Aorta (tissue), 5 donors: ENCODE data around the gene CDC42SE2. TPM values are rescaled to one million over a fixed set of nuclear protein-coding genes. Genes with fewer than 3 reads are reported as not detected.
"Not testable (repeated sequence)": the region's sequence is repeated elsewhere in the genome, so short reads cannot be mapped to it uniquely, and the experiment has no call there.

ENCODE experiments used
- ATAC-seq: fragments of 200-7000 bp; cut with Tn5 transposase; one replicate; pipeline ENCODE4 v1.9.1; 2022; ENCODE audit warnings: moderate library complexity; ENCODE audit not compliant: low FRiP score
- DNase-seq, 2 donors: peaks; one replicate each; pipeline ENCODE4 v3.0.0-alpha.2; 2020
- H3K27ac ChIP-seq, 2 donors: one replicate each; pipeline ENCODE4 v1.5.1; 2013; ENCODE audit warnings: low read length in 2 of 2, mild to moderate bottlenecking in 2 of 2, moderate library complexity in 2 of 2, control low read depth in 1 of 2, inconsistent platforms in 1 of 2, low read depth in 1 of 2
- H3K27me3 ChIP-seq, 2 donors: one replicate each; pipeline ENCODE4 v1.6.1; 2013; ENCODE audit warnings: control low read depth in 1 of 2, low read length in 1 of 2, mild to moderate bottlenecking in 1 of 2, moderate library complexity in 1 of 2; ENCODE audit not compliant: insufficient read depth in 2 of 2, control insufficient read depth in 1 of 2
- H3K36me3 ChIP-seq, 2 donors: one replicate each; pipeline ENCODE4 v1.6.1; 2013; ENCODE audit warnings: control low read depth in 1 of 2, low read length in 1 of 2, mild to moderate bottlenecking in 1 of 2; ENCODE audit not compliant: insufficient read depth in 2 of 2, control insufficient read depth in 1 of 2
- H3K4me1 ChIP-seq, 2 donors: one replicate each; pipeline ENCODE4 v1.6.1; 2013; ENCODE audit warnings: low read length in 2 of 2, control low read depth in 1 of 2, mild to moderate bottlenecking in 1 of 2, moderate library complexity in 1 of 2; ENCODE audit not compliant: insufficient read depth in 2 of 2, control insufficient read depth in 1 of 2
- H3K4me3 ChIP-seq, 2 donors: one replicate each; pipeline ENCODE4 v1.5.1; 2013; ENCODE audit warnings: low read length in 2 of 2, control low read depth in 1 of 2, mild to moderate bottlenecking in 1 of 2
- H3K9me3 ChIP-seq: one replicate; pipeline ENCODE4 v1.6.1; 2013; ENCODE audit warnings: mild to moderate bottlenecking, low read length; ENCODE audit not compliant: control insufficient read depth
- WGBS, 2 donors: extraction: QIAGEN DNeasy Blood & Tissue Kit; methylation state at CpG; one replicate each; pipeline ENCODE4 v1.1.7; 2013; 5-methylcytosine and 5-hydroxymethylcytosine counted together
- intact Hi-C, 2 donors: fragments of 100-400 bp; cut with DNase I; formaldehyde crosslinking; loops; one replicate each; pipeline versions ENCODE4 v1.14.2 to v1.15.0; 2022
- polyA plus RNA-seq, 2 donors: library from polyadenylated mRNA; stranded (reverse); fragments of 200-250 nt; gene quantifications; one replicate each; pipeline ENCODE4 v1.2.3, GENCODE V29; 2013
- total RNA-seq, 2 donors: library from RNA; stranded (reverse); fragmentation: NEBNext Ultra II Directional; extraction: Animal tissue kit (Norgen Biotek cat#: 25700); gene quantifications; one replicate each; pipeline ENCODE4 v1.2.1, GENCODE V29; 2021
- donor health status: healthy with polysubstance abuse.
- donor health status: Bipolar disorder and iron deficiency.
- donor health status: DM: no; HTN: no; CAD: no.
- donor health status: DM: no; HTN: no; CAD: no.
- donor health status: DM: yes; HTN: yes; CAD: no.

The CDC42SE2 gene
- total and polyA plus RNA-seq, 4 donors: 12.1 to 30.2 (median 23.0) TPM

GRCh38 chr5:131346204-131346603 lies 82.4 kb downstream of the CDC42SE2 start:
- 97 to 98% methylated on average over 3 of the region's 3 CpGs for WGBS, 2 donors
- intact Hi-C loops, H3K36me3 ChIP-seq, H3K9me3 ChIP-seq, ATAC-seq, H3K27me3 ChIP-seq, H3K4me1 ChIP-seq, DNase-seq, H3K4me3 ChIP-seq, H3K27ac ChIP-seq: not testable (repeated sequence)

- no peak for DNase-seq
Measured at GRCh38 chr5:131353991-131354390, 90.1 kb downstream of the CDC42SE2 start.

GRCh38 chr5:131355971-131356528 lies 92.2 kb downstream of the CDC42SE2 start:
- no peaks in the 10 kb centered on the region for H3K27me3 ChIP-seq
- H3K4me1 ChIP-seq: no peaks in the 10 kb centered on the region
- intact Hi-C loops: no loop called here
- ATAC-seq: no peak
- H3K27ac ChIP-seq: no peak overlapping the region
- H3K4me3 ChIP-seq: no peak overlapping the region
- H3K9me3 ChIP-seq: no peaks in the 10 kb centered on the region
- DNase-seq: no peak
- 24 to 29% methylated on average over 1 of the region's 1 CpG for whole genome bisulfite sequencing, 2 donors
- H3K36me3 ChIP-seq: no peaks in the 10 kb centered on the region

More at GRCh38 chr5:131353991-131354390, 90.1 kb downstream of the CDC42SE2 start:
- Histone ChIP-seq H3K9me3 (no peaks in the 10 kb centered on the region), H3K4me3 (no peak overlapping the region), H3K27me3 (no peaks in the 10 kb centered on the region), H3K4me1 (no peaks in the 10 kb centered on the region), H3K27ac (no peak overlapping the region), H3K36me3 (no peaks in the 10 kb centered on the region)
- intact Hi-C loops: no loop called here
- no peak for ATAC-seq
- WGBS, 2 donors: 91 to 95% methylated on average over 3 of the region's 3 CpGs

- Histone ChIP-seq H3K36me3 (no peaks in the 10 kb centered on the region), H3K27me3 (no peaks in the 10 kb centered on the region), H3K9me3 (no peaks in the 10 kb centered on the region), H3K4me1 (no peaks in the 10 kb centered on the region), H3K27ac (no peak overlapping the region), H3K4me3 (no peak overlapping the region)
- intact Hi-C loops: no loop called here
- ATAC-seq (no peak), DNase-seq (no peak)
- 74 to 81% methylated on average over 1 of the region's 1 CpG for WGBS, 2 donors
Measured at GRCh38 chr5:131356619-131357018, 92.8 kb downstream of the CDC42SE2 start.

- DNase-seq (no peak), ATAC-seq (no peak)
- Histone ChIP-seq H3K4me3 (no peak overlapping the region), H3K9me3 (no peaks in the 10 kb centered on the region), H3K36me3 (no peaks in the 10 kb centered on the region), H3K27ac (no peak overlapping the region), H3K4me1 (no peaks in the 10 kb centered on the region), H3K27me3 (no peaks in the 10 kb centered on the region)
- 76 to 79% methylated on average over 5 of the region's 5 CpGs for WGBS, 2 donors
- intact Hi-C loops: no loop called here
Measured at GRCh38 chr5:131357739-131358561, 94.1 kb downstream of the CDC42SE2 start.

GRCh38 chr5:131361677-131362315 lies 97.9 kb downstream of the CDC42SE2 start:
- Histone ChIP-seq H3K4me1 (no peaks in the 10 kb centered on the region), H3K27me3 (no peaks in the 10 kb centered on the region), H3K27ac (no peak overlapping the region), H3K9me3 (no peaks in the 10 kb centered on the region), H3K36me3 (no peaks in the 10 kb centered on the region), H3K4me3 (no peak overlapping the region)
- DNase-seq (no peak), ATAC-seq (no peak)
- intact Hi-C loops: no loop called here
- 91 to 92% methylated on average over 15 of the region's 15 CpGs for whole genome bisulfite sequencing, 2 donors

- no peak for ATAC-seq
- Histone ChIP-seq H3K4me3 (no peak overlapping the region), H3K27ac (no peak overlapping the region), H3K4me1 (no peaks in the 10 kb centered on the region), H3K9me3 (no peaks in the 10 kb centered on the region), H3K36me3 (no peaks in the 10 kb centered on the region), H3K27me3 (no peaks in the 10 kb centered on the region)
- intact Hi-C loops: no loop called here
- 88 to 89% methylated on average over 6 of the region's 6 CpGs for WGBS, 2 donors
- no peak for DNase-seq
Measured at GRCh38 chr5:131363811-131364506, 100.1 kb downstream of the CDC42SE2 start.

- WGBS, 2 donors: 92 to 95% methylated on average over 1 of the region's 1 CpG
- DNase-seq (no peak), ATAC-seq (peak; percentile 26)
- no peaks in the 10 kb centered on the region for H3K36me3 ChIP-seq
- H3K27me3 ChIP-seq: no peaks in the 10 kb centered on the region
- H3K4me3 ChIP-seq: no peak overlapping the region
- H3K9me3 ChIP-seq: no peaks in the 10 kb centered on the region
- no peak overlapping the region for H3K27ac ChIP-seq
- no peaks in the 10 kb centered on the region for H3K4me1 ChIP-seq
- intact Hi-C loops: no loop called here
Measured at GRCh38 chr5:131364507-131365050, 100.7 kb downstream of the CDC42SE2 start.
